Measurements from ENCODE around the gene EFEMP1. TPM values are rescaled to one million over a fixed set of nuclear protein-coding genes. Genes with fewer than 3 reads are reported as not detected.

Gene EFEMP1
- total RNA-seq, 2 donors from 2014 or later, result 46.3 to 109 TPM

GRCh38 chr2:55936351-55936750, 12.8 kb upstream of the EFEMP1 start:
- no peaks in the 10 kb centered on the region for H3K27me3 ChIP-seq (replicated peaks; ENCODE audit: insufficient read depth)
- no peak overlapping the region for H3K4me3 ChIP-seq
- WGBS, result 49% methylated on average over 3 of the region's 3 CpGs
- no peaks in the 10 kb centered on the region for H3K36me3 ChIP-seq
- no peaks in the 10 kb centered on the region for H3K9me3 ChIP-seq
- DNase-seq (ENCODE audit: low spot score), result no peak
- no peak overlapping the region for H3K27ac ChIP-seq
- intact Hi-C loops (cut with DNase I), result no loop called here
- no peaks in the 10 kb centered on the region for H3K4me1 ChIP-seq (replicated peaks)
- no peak for TF ChIP-seq POLR2AphosphoS5 (IDR thresholded peaks at IDR 0.05)
- no peak for TF ChIP-seq CTCF (IDR thresholded peaks at IDR 0.05)
- no peak for TF ChIP-seq POLR2A (IDR thresholded peaks at IDR 0.05)

GRCh38 chr2:55934337-55934736, 10.8 kb upstream of the EFEMP1 start:
- H3K4me3 ChIP-seq, result no peak overlapping the region
- H3K9me3 ChIP-seq, result no peaks in the 10 kb centered on the region
- intact Hi-C loops (cut with DNase I), result no loop called here
- no peaks in the 10 kb centered on the region for H3K27me3 ChIP-seq (replicated peaks; ENCODE audit: insufficient read depth)
- H3K27ac ChIP-seq, result no peak overlapping the region
- H3K4me1 ChIP-seq (replicated peaks), result no peaks in the 10 kb centered on the region
- DNase-seq (ENCODE audit: low spot score), result no peak
- no peaks in the 10 kb centered on the region for H3K36me3 ChIP-seq
- WGBS, result 70% methylated on average over 2 of the region's 2 CpGs
- no peak for TF ChIP-seq POLR2A (IDR thresholded peaks at IDR 0.05)
- no peak for TF ChIP-seq POLR2AphosphoS5 (IDR thresholded peaks at IDR 0.05)
- TF ChIP-seq CTCF (IDR thresholded peaks at IDR 0.05), result no peak

- Histone ChIP-seq H3K36me3 (no peaks in the 10 kb centered on the region), H3K4me1 (replicated peaks) (no peaks in the 10 kb centered on the region), H3K9me3 (no peaks in the 10 kb centered on the region), H3K27ac (no peak overlapping the region), H3K27me3 (replicated peaks; ENCODE audit: insufficient read depth) (no peaks in the 10 kb centered on the region), H3K4me3 (no peak overlapping the region)
- 87% methylated on average over 3 of the region's 3 CpGs for WGBS
- TF ChIP-seq CTCF (IDR thresholded peaks at IDR 0.05), result no peak
- TF ChIP-seq POLR2A (IDR thresholded peaks at IDR 0.05), result no peak
- no peak for TF ChIP-seq POLR2AphosphoS5 (IDR thresholded peaks at IDR 0.05)
- DNase-seq (ENCODE audit: low spot score), result no peak
- intact Hi-C loops (cut with DNase I), result no loop called here
These were observed 9.3 kb upstream of the EFEMP1 start for GRCh38 chr2:55932843-55933242.

GRCh38 chr2:55931281-55931680, 7.7 kb upstream of the EFEMP1 start:
- no peaks in the 10 kb centered on the region for H3K27me3 ChIP-seq (replicated peaks; ENCODE audit: insufficient read depth)

More at GRCh38 chr2:55931281-55931680, 7.7 kb upstream of the EFEMP1 start:
- Histone ChIP-seq H3K4me3 (no peak overlapping the region), H3K36me3 (no peaks in the 10 kb centered on the region), H3K4me1 (replicated peaks) (no peaks in the 10 kb centered on the region), H3K27ac (no peak overlapping the region), H3K9me3 (no peaks in the 10 kb centered on the region)
- 58% methylated on average over 3 of the region's 3 CpGs for WGBS
- no peak for TF ChIP-seq CTCF (IDR thresholded peaks at IDR 0.05)
- DNase-seq (ENCODE audit: low spot score), result no peak
- intact Hi-C loops (cut with DNase I), result no loop called here

Data from prostate gland (tissue), 2 donors.